ENCODE results near the gene SPATA3.

SPATA3 gene

GRCh38 chr2:231029563-231029962, 33.6 kb downstream of the SPATA3 start:
- DNase-seq (ENCODE audit: low read depth, low spot score) = no peak

- no peak for DNase-seq (ENCODE audit: low read depth, low spot score)
Observed at GRCh38 chr2:231030725-231031124, 34.8 kb downstream of the SPATA3 start.

- no peak for DNase-seq (ENCODE audit: low read depth, low spot score)
Observed at GRCh38 chr2:231032575-231033140, 36.7 kb downstream of the SPATA3 start.

- DNase-seq (ENCODE audit: low read depth, low spot score) = no peak
Observed at GRCh38 chr2:231033147-231034132, 37.5 kb downstream of the SPATA3 start.

GRCh38 chr2:231034291-231034882, 38.5 kb downstream of the SPATA3 start:
- DNase-seq (ENCODE audit: low read depth, low spot score) = no peak

GRCh38 chr2:231036131-231036530, 40.2 kb downstream of the SPATA3 start:
- no peak for DNase-seq (ENCODE audit: low read depth, low spot score)

- DNase-seq (ENCODE audit: low read depth, low spot score) = no peak
Observed at GRCh38 chr2:231036578-231037106, 40.7 kb downstream of the SPATA3 start.

- no peak for DNase-seq (ENCODE audit: low read depth, low spot score)
Observed at GRCh38 chr2:231037202-231037730, 41.3 kb downstream of the SPATA3 start, which contains the start of gene C2orf72. Gene C2orf72 (plus strand): TSS chr2:231037523. CDS start chr2:231037566, 43 bp downstream.

GRCh38 chr2:231037731-231038482, 42.0 kb downstream of the SPATA3 start:
- DNase-seq (ENCODE audit: low read depth, low spot score) = no peak

GRCh38 chr2:231038483-231039293, 42.8 kb downstream of the SPATA3 start:
- DNase-seq (ENCODE audit: low read depth, low spot score) = no peak

- DNase-seq (ENCODE audit: low read depth, low spot score) = no peak
Observed at GRCh38 chr2:231039294-231039664, 43.4 kb downstream of the SPATA3 start.

- no peak for DNase-seq (ENCODE audit: low read depth, low spot score)
Observed at GRCh38 chr2:231039821-231040364, 44.0 kb downstream of the SPATA3 start.

- DNase-seq (ENCODE audit: low read depth, low spot score) = no peak
Observed at GRCh38 chr2:231041061-231041689, 45.3 kb downstream of the SPATA3 start.

GRCh38 chr2:231043796-231044195, 47.9 kb downstream of the SPATA3 start:
- no peak for DNase-seq (ENCODE audit: low read depth, low spot score)

- no peak for DNase-seq (ENCODE audit: low read depth, low spot score)
Observed at GRCh38 chr2:231046916-231047273, 51.0 kb downstream of the SPATA3 start.

- DNase-seq (ENCODE audit: low read depth, low spot score) = no peak
Observed at GRCh38 chr2:231047274-231047922, 51.5 kb downstream of the SPATA3 start.

GRCh38 chr2:231047923-231048915, 52.3 kb downstream of the SPATA3 start:
- no peak for DNase-seq (ENCODE audit: low read depth, low spot score)
